Measurements from ENCODE around the gene CHKB.
"Not testable (repeated sequence)": the region's sequence is repeated elsewhere in the genome, so short reads cannot be mapped to it uniquely, and the experiment has no call there.

Gene CHKB

DNA sequence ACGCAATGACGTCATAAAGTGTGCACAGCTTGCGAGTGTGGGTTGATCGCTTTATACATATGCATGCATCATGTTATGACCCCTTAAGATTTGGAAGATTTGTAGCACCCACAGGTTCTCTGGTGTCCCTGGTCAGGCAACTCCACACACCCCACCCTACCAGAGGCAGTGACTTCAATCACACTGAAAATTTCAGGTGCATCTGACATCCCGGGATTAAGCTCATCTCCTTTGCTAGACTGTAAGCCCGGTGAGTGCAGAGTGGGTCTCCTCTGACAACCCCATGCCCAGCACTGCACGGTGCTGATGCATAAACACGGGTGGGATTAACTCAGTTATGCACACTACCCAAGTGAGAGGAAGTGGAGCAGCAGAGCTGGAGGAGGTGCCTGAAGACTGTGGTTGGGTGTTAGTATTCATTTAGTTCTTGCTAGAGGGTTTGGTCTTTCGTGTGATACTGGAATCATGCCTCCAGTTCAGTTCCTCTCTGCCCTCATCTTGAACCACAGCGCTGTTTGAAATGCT, 38.8 kb upstream of the CHKB start:
- DNase-seq (ENCODE audit: insufficient read length, low spot score), result no peak
- TF ChIP-seq, protein P1, sequence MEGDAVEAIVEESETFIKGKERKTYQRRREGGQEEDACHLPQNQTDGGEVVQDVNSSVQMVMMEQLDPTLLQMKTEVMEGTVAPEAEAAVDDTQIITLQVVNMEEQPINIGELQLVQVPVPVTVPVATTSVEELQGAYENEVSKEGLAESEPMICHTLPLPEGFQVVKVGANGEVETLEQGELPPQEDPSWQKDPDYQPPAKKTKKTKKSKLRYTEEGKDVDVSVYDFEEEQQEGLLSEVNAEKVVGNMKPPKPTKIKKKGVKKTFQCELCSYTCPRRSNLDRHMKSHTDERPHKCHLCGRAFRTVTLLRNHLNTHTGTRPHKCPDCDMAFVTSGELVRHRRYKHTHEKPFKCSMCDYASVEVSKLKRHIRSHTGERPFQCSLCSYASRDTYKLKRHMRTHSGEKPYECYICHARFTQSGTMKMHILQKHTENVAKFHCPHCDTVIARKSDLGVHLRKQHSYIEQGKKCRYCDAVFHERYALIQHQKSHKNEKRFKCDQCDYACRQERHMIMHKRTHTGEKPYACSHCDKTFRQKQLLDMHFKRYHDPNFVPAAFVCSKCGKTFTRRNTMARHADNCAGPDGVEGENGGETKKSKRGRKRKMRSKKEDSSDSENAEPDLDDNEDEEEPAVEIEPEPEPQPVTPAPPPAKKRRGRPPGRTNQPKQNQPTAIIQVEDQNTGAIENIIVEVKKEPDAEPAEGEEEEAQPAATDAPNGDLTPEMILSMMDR (IDR thresholded peaks at IDR 0.05; ENCODE audit: insufficient read depth, missing control alignments), result no peak
- no peak for FAIRE-seq

DNA sequence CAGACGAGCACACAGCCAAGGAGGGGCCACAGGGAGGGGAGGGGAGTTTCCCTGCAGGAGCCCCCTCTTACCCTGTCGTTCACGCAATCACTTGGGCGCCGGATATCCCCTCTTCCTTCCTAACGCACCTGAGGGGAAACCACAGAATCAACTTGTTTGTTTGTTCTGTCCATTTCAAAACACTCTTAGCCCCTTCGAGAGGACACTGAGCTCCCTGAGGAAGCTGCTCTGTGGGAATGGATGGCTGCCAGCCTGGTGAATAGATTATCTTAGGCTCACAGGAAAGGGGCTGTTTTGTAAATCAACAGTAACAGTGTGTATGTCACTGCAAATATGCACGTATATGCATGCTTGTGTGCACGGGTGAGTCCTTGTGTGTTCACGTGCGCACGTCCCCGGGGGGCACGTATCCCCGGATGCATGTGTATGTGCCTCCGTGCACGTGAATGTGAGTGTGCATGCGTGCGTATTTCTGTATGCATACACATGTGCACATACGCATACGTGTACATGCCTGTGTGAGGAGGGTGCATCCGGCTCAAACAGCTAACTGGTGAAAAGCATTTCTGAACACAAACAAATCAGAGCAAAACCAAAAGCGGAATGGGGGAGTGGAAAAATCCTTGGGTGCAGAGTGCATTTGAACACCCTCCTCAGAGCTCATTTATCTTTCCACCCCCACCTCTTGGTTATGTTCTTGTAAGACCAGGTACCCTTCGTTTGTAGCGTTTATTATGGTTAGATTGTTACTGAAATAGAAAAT, 38.1 kb upstream of the CHKB start:
- no peak for DNase-seq (ENCODE audit: insufficient read length, low spot score)
- no peak for FAIRE-seq
- TF ChIP-seq, protein P1 (IDR thresholded peaks at IDR 0.05; ENCODE audit: insufficient read depth, missing control alignments), result peak; percentile 59

DNA sequence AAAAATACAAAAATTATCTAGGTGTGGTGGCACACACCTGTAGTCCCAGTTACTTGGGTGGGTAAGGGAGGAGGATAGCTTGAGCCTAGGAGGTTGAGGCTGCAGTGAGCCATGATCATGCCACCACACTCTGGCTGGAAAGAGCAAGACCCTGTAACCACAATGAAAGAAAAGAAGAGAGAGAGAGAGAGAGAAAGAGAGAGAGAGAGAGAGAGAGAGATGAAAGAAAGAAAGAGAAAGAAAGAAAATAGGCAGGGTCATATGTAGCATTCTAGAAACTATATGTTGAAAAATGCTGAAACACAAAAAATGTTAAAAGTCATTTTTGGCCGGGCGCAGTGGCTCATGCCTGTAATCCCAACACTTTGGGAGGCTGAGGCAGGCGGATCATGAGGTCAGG, 31.6 kb upstream of the CHKB start:
- DNase-seq (ENCODE audit: insufficient read length, low spot score); FAIRE-seq: not testable (repeated sequence)

DNA sequence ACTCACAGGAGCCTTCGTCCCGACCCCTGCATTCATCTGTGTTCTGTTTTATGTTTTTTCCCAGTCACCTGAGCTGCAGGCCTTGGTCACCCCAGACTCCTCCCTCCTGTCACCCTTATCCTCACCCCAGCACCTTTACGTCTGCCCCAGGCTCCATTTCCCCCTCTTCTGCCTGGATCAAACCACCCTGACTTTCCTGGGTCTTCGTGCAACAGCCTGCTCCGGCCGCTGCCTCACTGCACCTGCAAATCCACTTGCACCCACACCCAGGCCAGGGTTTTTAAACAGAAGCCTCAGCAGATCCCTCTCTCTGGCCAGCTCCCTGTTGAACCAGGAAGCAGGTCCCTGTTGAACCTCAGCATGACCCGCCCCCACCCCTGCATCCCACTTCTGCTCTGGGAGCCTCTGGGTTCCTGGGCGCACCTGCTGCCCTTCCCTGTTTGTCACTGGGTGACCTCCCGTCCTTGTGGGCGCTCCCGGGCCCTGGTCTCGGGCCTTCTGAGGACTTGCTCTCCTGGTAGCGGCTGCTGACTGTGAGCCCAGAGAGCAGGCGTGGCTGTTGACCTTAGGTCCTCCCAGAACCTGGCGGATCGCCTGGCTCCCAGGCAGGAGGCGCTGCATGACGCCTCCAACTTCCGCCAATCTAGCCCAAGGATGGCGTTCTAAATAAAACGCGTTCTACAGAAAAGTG, 30.8 kb upstream of the CHKB start:
- TF ChIP-seq, protein P1 (IDR thresholded peaks at IDR 0.05; ENCODE audit: insufficient read depth, missing control alignments), result no peak
- FAIRE-seq (no peak), DNase-seq (ENCODE audit: insufficient read length, low spot score) (no peak)

DNA sequence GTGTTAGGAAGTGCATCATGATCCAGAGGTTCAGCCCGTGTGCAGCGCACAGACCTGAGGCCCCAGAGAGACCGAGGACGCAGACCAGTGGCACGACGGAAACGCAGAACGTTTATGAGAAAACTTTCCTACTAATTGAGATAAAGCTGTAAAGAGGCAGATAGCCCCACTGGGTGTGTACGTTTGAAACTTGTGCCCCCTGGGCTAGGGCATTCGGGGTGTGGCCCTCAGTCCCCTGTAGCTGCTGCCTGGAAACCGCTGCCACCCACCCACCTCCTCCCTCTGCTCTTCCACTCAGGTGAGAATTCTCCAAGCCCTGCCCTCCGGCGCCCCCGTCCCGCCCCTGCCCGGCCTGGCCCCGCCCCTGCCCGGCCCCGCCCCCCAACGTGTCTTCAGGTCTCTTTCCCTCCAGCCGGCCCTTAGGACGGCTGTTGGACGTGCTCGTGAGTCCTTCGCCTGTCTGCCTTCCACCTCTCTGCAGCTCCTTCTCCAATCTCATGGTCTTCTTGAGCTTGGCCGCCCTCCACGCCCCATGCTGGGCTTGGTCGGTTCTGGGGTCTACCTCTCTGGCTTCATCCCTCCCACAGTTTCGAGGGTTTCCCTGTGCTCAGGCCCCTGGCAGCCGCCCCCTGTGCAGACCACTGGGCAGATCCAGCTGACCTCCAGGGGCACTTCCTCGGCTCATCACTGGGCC, 30.0 kb upstream of the CHKB start:
- DNase-seq (ENCODE audit: insufficient read length, low spot score) (no peak), FAIRE-seq (no peak)
- TF ChIP-seq, protein P1 (IDR thresholded peaks at IDR 0.05; ENCODE audit: insufficient read depth, missing control alignments), result no peak

DNA sequence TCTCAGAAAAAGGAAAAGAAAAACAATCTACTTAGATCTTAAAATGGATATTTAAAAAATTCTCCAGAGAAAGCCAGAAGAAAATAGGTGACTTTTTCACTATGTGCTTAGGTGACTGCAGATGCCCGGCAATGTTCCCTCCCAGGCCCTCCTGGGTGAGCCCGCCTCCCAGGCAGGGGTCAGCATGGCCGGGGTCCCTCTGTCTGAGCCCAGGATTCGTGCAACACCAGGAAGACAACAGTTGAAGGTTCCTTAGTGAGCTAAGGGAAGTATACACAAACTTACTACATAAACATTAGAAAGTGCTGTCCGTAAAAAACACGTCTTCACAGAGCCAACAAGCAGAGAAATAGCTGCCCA, 29.5 kb upstream of the CHKB start:
- FAIRE-seq (no peak), DNase-seq (ENCODE audit: insufficient read length, low spot score) (no peak)
- TF ChIP-seq, protein P1 (IDR thresholded peaks at IDR 0.05; ENCODE audit: insufficient read depth, missing control alignments), result no peak

DNA sequence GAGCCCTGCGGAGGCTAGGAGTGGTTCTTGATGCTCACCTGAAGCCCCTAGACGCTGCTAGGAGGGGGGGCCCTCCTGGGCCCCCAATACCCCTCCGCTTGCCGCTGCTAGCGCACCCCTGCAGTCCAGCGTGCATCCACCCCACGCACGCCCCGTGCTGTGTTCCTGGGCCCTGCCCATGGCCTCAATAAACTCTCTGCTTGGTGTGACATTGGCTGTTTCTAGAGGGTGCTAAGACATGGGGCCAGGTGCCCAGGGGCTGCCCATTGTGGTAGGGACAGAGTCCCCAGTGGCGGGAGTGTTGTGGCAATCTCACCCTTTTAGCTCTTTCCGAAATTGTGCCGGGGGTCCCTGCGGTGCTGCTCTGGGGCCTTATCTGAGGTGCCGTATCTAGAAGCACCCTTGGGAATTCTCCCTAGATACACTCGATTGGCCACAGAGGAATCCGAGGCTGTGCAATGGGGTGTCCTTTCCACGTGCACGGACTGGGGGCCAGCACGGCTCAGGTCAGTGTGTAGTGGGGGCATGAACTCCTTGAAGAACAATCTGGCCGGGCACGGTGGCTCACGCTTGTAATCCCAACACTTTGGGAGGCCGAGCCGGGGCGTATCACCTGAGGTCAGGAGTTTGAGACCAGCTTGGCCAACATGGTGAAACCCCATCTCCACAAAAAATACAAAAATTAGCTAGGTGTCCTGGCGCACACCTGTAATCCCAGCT, 28.9 kb upstream of the CHKB start:
- TF ChIP-seq, protein P1 (IDR thresholded peaks at IDR 0.05; ENCODE audit: insufficient read depth, missing control alignments), result no peak
- DNase-seq (ENCODE audit: insufficient read length, low spot score) (no peak), FAIRE-seq (no peak)
